GM21381 (cell line): Measurements from ENCODE around the gene PSD2.

Experiments used
- ATAC-seq: cut with Tn5 transposase; IDR thresholded peaks from one replicate; pipeline ENCODE4 v1.9.1; 2021; ENCODE audit warnings: mild to moderate bottlenecking, moderate library complexity; ENCODE audit not compliant: unreplicated experiment

Gene PSD2

GRCh38 chr5:139763280-139763929 is 32.2 kb upstream of the PSD2 start:
- ATAC-seq, result no peak

GRCh38 chr5:139763930-139764791 is 31.4 kb upstream of the PSD2 start:
- no peak for ATAC-seq

- ATAC-seq, result no peak
These were observed 30.7 kb upstream of the PSD2 start for GRCh38 chr5:139764886-139765408.

GRCh38 chr5:139765409-139766217 is 30.0 kb upstream of the PSD2 start:
- peak; percentile 92 for ATAC-seq

- no peak for ATAC-seq
These were observed 27.6 kb upstream of the PSD2 start for GRCh38 chr5:139767960-139768359.

GRCh38 chr5:139768807-139769465 is 26.7 kb upstream of the PSD2 start:
- no peak for ATAC-seq

- no peak for ATAC-seq
These were observed 26.1 kb upstream of the PSD2 start for GRCh38 chr5:139769477-139769876.

GRCh38 chr5:139770722-139771121 is 24.9 kb upstream of the PSD2 start:
- ATAC-seq, result no peak

GRCh38 chr5:139772089-139772791 is 23.4 kb upstream of the PSD2 start:
- no peak for ATAC-seq

- ATAC-seq, result no peak
These were observed 22.5 kb upstream of the PSD2 start for GRCh38 chr5:139772927-139773690.

GRCh38 chr5:139774980-139775661 is 20.5 kb upstream of the PSD2 start:
- no peak for ATAC-seq

- no peak for ATAC-seq
These were observed 19.7 kb upstream of the PSD2 start for GRCh38 chr5:139775872-139776271.

- no peak for ATAC-seq
These were observed 18.7 kb upstream of the PSD2 start for GRCh38 chr5:139776861-139777260.

GRCh38 chr5:139783436-139783965 is 12.1 kb upstream of the PSD2 start:
- ATAC-seq, result no peak

- no peak for ATAC-seq
These were observed 11.1 kb upstream of the PSD2 start for GRCh38 chr5:139784488-139784887.

- no peak for ATAC-seq
These were observed 8.4 kb upstream of the PSD2 start for GRCh38 chr5:139787257-139787567.

- ATAC-seq, result peak; percentile 72
These were observed 7.9 kb upstream of the PSD2 start for GRCh38 chr5:139787568-139788293.

GRCh38 chr5:139788294-139788910 is 7.2 kb upstream of the PSD2 start:
- no peak for ATAC-seq
